Activated CD4-positive, alpha-beta T cell treated with anti-CD3 and anti-CD28 coated beads, Interleukin-2, amount 50 U/mL, for 48 hours (primary cell): ENCODE data around the gene DOK3.
A peak's percentile ranks its signal among the peaks of the same experiment; 100 is the strongest.

Experiments used
- DNase-seq, 2 experiments: peaks; one replicate each; pipeline ENCODE4 v3.0.0-alpha.2; 2020

DOK3 gene

GRCh38 chr5:177478711-177479646 is 30.6 kb downstream of the DOK3 start:
- DNase-seq, result no peak

DNA sequence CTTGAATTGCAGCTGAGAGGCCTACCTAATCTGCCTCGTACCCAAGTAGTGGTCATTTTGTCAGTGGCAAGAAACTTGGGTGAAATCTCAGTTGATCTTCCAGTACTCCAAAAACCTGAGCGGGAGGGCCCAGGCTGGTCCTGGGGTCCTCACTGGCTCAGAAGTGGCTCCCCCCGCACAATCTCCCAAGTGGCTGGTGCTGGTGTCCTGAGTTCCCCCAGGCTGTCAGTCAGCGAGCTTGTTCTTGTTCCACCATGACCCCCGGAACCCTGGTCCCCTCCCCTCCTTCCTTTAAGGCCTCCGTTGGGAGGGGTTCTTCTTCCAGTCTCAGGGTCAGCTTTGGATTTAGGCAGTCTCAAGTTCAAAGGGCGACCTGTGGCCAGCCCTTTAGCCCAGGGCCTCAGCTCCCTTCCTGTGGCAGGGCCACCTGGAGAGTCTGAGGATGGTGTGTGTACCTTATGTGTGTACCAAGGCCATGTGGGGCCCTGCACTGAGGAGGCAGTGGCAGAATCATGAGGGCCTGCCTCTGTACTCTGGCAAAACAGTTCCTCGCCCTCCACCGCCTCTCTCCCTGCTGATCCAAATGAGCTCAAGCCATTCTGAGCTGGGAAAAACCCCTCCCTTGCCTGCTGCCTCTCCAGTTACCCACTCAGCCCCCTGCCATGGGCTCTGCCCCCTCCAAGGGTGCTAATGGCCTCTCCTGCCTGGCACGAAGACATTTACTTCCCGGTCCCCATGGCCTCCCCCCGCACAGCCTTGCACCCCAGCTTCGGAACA is 31.7 kb downstream of the DOK3 start:
- no peak for DNase-seq

GRCh38 chr5:177476531-177477233 is 32.9 kb downstream of the DOK3 start:
- no peak for DNase-seq

DNA sequence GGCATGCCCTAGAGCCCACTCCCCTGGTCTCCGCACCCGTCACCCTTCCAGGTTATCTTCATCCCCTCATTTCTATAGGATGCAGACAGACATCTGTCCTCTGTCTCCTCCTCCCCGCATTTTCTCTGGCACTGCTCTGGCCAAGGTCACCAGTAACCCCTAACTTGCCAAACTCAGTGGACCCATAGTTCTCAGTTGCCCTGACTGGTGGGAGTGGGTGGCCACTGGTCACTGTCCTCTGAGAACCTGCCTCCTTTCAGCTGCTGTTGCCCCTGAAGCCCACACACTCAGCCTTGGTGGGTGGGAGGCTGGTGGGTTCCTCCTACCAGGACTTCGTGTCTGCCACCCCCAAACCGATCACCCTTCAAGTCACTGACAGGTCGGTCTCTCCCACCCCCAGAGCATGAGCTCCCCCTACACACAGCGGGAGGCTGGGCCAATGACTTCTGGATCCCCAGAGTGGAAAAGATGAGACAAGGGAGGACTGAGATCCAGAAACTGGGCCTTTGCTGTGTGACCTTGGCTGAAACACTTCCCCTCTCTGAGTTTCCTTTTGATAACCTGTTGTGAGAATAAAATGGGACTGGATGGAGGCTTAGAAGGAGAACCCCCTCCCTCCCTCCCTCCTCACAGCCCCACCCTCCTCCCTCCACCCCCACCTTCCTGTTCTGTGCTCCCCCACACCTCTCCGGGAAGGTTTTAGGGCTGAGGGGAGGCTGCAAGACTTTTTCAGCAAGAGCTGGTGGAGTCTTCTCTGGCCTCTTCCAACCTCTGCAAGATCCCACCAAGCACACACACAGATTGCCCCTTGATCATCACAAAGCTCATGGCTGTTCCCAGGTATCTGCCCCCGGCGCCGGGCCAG is 33.8 kb downstream of the DOK3 start:
- no peak for DNase-seq

GRCh38 chr5:177474846-177475562 is 34.6 kb downstream of the DOK3 start:
- no peak for DNase-seq

- DNase-seq, result no peak
These were observed 35.6 kb downstream of the DOK3 start for GRCh38 chr5:177474002-177474476.

DNA sequence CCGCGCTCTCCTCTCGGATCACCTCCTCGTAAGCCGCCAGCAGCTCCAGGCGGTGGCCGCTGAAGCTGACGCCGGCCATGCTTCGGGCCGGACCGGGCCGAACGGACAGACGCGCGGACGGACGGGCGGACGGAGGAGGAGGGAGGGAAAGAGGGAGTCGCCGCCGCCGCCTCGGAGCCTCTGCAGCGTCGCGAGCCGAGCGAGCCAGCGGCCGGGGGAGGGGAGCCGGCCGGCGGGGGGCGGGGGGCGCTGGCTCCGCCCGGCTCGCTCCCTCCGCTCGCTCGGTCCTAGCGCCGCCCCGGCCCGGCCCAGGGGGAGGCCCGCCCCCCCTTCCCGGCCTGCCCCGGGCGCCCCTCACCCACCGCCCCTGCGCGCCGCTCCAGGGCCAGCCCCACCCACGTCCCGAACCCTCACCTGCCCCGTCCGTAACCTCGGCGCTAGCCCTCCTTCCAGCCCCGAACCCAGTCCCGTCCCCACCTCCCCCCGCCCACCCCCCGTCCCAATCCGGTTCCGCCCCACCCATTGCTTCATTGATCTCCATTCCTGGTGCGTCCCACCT is 36.1 kb downstream of the DOK3 start, which contains the start of gene DBN1:
TSS of gene DBN1 (minus strand) at position 192 of the 559 bp plus-strand sequence. CDS start at position 79, 113 bp downstream.
- DNase-seq, result no peak

DNA sequence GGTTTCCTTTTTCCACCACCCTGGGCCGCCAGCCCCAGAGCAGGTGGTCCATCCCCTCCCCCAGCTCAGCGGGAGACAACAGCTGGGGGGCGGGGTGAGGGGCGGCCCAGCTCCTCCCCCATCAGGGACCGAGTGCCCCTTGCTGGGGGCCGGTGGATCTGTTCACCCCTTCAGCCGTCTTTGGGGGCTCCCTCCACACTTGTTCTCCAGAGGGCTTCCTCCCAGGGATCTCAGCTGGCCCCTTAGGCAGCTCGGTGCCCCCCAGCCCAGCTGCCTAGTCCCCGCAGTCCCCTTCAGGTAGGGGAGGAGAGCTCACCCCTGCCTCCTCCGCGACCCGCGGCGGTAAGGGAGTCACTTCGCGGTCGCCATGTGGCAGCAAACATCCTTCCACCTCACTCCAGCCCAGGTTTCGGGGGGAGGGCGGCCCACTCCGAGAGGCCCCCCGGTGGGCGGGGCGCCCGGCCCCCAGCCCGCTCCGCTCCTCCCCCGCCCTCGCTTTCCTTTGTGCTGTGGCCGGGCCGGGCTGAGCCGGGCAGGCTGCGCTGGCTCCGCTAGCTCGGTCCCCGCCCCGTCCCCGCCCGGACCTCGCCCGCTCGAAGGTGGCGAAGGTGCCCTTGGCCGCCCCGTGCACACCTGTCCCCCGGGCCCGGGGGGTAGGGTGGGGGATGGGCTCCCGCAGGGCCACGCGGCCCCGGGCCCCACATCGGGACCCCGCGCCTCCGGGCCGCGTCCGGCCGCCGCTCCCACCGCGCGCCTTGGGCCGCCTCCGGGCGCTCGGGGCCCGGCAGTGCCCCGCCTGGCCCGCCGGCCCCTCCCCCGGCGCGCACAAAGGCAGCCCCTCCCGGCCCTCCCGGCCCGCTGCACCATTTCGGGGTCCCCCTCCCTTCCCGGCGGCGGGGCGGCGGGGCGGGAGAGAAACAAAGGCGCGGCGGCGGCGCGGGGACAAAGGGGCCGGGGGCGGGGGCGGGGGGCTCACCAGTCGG is 36.9 kb downstream of the DOK3 start:
- DNase-seq, result peak; percentile 60 to 65

- DNase-seq, result no peak
These were observed 37.8 kb downstream of the DOK3 start for GRCh38 chr5:177471610-177472356.

DNA sequence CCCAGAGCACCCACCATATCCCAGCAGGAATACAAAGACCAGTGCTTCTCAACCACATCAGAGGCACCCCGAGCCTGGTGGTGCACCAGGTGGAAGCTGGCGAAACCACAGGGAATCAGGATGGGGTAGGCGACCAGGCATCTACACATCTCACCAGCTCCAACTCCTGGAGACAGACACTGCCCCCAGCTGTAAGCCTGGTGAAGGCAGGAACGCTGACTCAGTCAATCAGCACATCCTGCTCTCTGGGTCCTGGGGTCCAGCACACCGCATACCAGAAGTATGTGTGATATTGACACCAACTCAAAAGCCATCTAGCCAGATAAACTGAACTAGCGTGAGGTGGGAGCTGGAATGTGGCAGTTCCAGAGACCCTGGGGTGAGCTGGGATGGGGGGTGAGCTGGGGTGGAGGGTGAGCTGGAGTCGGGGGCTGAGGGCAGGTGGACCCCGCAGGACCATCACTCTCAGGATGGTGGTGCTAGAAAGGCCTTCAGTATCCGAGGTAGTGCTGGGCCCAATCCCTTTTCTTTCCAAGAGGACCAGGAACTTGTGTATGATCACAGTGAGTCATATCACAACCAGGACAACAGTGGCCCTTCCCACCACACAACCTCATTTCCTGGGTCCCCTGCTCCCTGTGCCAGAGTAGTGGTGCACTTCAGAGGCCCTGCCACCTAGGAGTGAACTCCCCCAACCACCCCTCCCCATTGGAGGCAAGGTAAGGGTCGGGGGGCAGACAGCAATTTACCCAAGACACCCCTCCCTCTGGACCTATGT is 38.7 kb downstream of the DOK3 start:
- no peak for DNase-seq

GRCh38 chr5:177469750-177470525 is 39.7 kb downstream of the DOK3 start:
- no peak for DNase-seq

- DNase-seq, result no peak
These were observed 40.7 kb downstream of the DOK3 start for GRCh38 chr5:177468685-177469628.

- no peak for DNase-seq
These were observed 41.3 kb downstream of the DOK3 start for GRCh38 chr5:177468329-177468684.

- no peak for DNase-seq
These were observed 42.2 kb downstream of the DOK3 start for GRCh38 chr5:177467436-177467835.

GRCh38 chr5:177466861-177467260 is 42.8 kb downstream of the DOK3 start:
- no peak for DNase-seq

DNA sequence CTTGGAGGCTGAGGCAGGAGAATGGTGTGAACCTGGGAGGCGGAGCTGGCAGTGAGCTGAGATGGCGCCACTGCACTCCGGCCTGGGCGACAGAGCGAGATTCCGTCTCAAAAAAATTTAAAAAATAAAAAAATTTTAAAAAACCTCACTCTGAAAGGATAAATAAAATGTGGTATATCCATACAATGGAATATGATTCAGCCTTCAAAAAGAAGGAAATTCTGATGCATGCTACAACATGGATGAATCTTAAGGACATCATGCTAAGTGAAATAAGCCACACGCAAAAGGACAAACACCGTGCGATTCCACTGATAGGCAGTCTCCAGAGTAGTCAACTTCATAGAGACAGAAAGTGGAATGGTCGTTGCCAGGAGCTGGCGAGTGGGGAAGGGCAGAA is 44.6 kb downstream of the DOK3 start:
- no peak for DNase-seq
